Measurements from ENCODE around the gene OR10A7.
A peak's percentile ranks its signal among the peaks of the same experiment; 100 is the strongest.
"Not testable (repeated sequence)": the region's sequence is repeated elsewhere in the genome, so short reads cannot be mapped to it uniquely, and the experiment has no call there.

OR10A7 gene

DNA sequence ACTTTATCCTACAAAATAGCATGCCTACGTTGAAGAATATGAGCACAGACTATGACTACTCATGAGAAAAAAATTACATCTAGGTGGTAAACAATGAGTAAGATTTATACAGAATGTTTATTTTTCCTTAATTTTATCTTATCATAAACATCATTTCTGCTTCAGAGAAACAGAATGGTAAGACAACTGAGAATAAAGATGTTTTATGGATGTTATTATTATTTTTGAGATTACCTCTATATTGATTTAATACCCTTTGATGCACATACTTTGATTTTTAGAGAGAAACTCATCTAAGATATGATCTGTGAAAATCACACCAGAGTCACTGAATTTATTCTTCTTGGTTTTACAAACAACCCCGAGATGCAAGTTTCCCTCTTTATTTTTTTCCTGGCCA lies at the start of gene OR10A7:
TSS of gene OR10A7 (plus strand) at position 301 of the 400 bp plus-strand sequence. CDS start at position 301, 0 bp downstream.
- no peak for DNase-seq

GRCh38 chr12:55171445-55171844 lies 49.4 kb upstream of the OR10A7 start:
- DNase-seq, result no peak

DNA sequence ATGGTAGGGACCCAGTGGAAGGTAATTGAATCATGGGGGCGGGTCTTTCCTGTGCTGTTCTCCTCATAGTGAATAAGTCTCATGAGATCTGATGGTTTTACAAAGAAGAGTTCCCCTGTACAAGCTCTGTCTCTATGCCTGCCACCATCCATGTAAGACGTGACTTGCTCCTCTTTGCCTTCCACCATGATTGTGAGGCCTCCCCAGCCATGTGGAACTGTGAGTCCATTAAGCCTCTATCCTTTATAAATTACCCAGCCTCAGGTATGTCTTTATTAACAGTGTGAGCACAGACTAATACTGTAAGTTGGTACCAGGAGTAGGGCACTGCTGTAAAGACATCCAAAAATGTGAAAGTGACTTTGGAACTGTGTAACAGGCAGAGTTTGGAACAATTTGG lies 49.0 kb upstream of the OR10A7 start:
- not testable (repeated sequence) for DNase-seq

GRCh38 chr12:55172686-55173085 lies 48.1 kb upstream of the OR10A7 start:
- no peak for DNase-seq

DNA sequence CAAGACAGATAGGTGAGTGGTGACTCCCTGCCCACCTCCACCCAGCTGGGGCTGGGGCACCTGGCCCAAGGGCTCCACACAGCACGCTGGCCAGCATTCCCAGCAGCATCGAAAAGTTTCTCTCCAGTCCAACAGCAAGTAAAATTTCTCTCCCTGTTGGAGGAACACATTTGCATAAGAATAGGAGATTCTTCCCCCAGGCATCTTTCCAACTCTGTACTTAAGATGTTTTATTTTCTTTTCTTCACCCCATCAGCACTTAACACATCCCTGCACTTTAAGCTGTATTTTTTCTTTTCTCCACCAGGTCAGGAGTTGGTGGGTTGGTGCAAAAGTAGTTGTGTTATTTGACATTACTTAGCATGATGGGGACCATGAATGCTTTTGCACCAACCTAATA lies 47.4 kb upstream of the OR10A7 start:
- no peak for DNase-seq

GRCh38 chr12:55188573-55188972 lies 32.3 kb upstream of the OR10A7 start:
- no peak for DNase-seq

DNA sequence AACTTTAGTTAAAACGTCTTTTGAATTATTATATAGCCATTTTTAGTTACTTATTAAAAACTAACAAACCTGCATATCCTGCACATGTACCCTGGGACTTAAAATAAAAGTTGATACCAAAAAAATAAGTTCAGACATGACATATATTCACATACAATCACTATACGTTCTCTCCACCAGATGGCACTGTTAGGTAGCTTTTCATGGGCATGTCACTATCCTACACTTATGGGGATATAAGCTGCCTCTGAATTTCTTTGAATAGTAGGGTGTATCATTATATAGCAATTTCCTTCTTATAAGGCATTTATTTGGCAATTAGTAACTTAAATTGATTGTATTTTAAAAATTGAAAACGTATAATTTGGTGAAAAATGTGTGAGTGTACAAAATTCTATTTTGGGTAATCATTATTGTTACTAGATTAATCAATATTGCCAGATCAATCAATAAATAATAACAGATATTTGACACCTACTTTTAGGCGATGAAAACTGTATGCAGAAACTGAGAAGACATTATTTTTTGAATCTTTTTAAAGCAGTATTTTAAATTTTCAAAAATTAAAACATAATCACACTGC lies 31.8 kb upstream of the OR10A7 start:
- DNase-seq, result peak; percentile 58

DNA sequence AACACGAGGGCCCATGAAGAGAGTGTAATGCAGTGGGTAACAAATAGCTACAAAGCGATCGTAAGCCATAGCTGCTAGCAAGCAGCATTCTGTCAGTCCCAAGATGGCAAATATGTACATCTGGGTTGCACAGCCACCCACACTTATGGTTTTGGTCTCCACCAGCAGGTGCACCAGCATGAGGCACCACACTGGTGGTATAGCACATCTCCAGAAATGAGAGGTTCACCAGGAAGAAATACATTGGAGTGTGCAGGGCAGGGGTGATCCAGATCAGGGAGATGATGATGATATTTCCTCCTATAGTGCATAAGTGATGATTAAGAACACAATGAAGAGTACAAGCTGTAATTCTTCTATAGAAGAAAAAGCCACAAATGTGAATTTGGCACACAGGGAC lies 26.4 kb upstream of the OR10A7 start:
- DNase-seq, result no peak

DNA sequence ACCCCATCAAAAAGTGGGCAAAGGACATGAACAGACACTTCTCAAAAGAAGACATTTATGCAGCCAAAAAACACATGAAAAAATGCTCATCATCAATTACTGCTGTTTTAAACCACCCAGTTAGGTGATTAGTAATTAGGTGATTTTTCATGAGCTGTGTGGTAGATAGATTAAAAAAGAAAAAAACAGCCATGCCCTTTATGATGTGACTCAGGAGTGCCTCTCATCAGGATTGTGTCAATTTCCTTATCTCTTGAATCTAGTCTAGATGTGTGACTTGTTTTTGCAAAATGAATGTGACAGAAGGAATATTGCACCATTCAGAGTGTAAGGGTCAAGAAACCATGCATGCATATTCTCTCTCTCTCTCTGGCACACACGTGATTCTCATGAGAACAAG lies 5.7 kb downstream of the OR10A7 start:
- no peak for DNase-seq

DNA sequence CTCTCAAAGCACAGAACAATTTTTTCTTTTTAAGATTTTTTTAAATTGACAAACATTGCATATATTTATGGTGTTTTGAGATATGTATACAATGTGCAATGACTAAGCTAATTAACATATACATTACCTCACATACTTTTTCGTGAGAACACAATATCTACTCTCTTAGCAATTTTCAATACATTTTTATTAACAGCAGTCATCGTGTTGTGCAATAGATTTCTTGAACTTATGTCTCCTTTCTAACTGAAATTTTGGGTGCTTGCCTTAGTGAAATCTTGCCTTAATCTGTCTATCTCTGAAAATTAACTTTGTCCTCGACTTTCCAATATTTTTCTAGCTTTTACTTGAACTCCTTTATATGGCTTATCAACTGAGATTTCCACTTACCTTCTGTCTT lies 6.8 kb downstream of the OR10A7 start:
- no peak for DNase-seq

DNA sequence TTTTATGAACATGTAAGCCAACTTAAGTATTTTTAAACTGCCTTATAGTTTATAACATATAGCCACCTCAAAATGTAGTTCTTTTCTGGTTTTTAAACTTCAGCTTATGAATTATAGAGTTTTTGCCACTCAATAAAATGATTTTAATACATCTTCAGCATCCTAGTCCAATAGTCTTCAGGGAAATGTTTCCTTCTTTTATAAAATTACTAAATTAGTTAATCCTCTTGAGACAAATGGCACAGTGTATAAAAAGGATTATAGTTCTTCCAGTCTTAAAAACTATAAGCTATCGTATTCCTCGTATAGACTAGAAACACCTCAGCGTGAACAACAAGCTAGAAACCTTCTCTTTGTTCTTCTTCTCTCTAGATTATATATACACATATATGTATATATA lies 23.5 kb downstream of the OR10A7 start, which contains the start of gene OR6C74:
TSS of gene OR6C74 (plus strand) at position 301 of the 400 bp plus-strand sequence. CDS start 2,679 bp downstream, outside the sequence.
- no peak for DNase-seq

DNA sequence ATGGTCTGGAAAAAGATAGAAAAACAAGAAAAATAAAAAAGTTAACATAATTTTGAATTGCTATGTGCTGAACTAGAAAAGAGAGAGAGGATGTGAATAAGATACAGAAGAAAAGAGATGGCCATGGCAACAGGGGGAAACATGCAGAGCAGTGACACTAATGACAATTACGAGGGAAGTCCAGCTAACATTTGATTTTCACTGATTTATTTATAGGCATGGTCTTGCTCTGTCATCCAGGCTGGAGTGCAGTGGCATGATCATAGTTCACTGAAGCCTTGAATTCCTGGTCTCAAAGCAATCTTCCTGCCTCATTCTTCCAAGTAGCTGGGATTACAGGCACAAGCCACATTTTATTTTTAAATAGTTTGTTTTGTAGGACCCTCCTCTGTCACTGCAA lies 25.3 kb downstream of the OR10A7 start:
- no peak for DNase-seq

GRCh38 chr12:55250944-55251343 lies 30.1 kb downstream of the OR10A7 start:
- no peak for DNase-seq

DNA sequence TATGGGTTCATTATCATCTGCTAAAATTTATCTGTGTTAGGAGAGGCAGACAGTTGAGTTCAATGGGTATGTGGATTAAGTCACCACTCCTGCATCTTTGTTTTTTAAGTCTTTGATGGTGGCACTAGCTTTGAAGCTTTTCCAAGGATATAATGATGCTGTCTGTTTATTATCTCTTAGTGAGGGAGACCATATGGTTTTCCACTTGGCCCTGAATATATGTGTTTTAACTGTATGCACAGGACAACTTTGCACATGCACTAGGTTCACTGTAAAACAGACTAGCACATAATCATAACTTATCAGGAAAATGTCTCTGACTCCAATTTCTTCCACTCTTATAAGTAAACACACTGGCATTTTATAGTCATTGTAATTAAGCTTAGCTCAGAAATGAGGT lies 32.5 kb downstream of the OR10A7 start:
- DNase-seq, result no peak

DNA sequence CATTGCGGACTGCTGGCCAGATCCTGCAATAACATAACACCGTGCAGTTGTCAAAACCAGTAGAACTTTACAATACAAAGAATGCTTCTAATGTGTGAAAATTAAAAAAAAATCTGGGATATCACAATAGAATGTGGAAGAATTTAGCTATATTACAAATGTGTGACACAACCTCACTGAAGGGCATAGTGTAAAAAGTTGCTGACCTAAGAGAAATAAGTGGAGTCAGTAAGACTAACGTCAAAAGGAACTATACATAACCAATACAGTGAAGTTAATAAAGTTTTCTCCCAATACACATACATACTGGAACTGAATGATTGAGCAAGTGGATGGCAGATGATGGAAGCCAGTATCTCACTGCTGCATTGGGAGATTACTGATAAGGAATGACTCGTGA lies 36.0 kb downstream of the OR10A7 start:
- DNase-seq, result no peak

DNA sequence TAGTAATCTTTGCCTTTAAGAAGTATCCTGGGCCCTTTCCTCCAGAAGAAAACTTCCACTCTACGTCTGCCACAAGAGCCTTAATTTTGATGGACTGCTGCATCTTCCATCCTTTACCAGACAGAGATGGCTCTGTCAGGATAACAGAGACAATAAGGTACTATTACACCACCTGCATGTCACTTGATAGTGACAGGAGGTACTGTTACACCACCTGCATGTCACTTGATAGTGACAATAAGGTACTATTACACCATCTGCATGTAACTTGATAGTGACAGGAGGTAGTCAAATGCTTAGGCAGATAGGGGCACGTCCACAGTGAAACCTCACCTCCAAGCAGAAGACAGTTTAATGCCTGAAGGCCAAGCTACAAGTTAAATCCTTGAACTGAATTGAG lies 37.5 kb downstream of the OR10A7 start:
- no peak for DNase-seq
